ENCODE measurements around the gene TSGA10. TPM values are rescaled to one million over a fixed set of nuclear protein-coding genes. Genes with fewer than 3 reads are reported as not detected.

TSGA10 gene
- total RNA-seq, 2 experiments from 2014 or later = 10.6 to 11.0 TPM

DNA sequence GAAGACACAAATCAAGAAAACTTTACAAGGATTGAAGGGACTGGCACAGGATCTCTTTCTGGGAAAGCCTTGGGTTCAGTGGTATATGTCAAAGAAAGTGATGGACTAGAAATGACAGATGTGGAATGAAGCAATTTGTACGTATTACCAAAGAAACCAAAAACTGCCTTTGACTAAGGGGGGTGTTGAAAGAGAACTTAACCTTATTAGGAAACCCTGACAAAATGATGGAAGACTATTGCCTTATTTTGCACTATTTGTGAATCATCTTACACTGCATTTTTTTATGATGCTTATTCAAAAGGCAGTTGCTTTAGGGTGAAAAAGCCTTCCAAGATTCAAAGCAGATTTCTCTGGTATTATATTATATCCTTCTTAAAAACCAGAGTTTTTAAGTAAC is 4.0 kb downstream of the TSGA10 start:
- intact Hi-C loops (cut with DNase I, micrococcal nuclease) = loop anchor here (5.0 to 10.0 kb wide), 5 partner anchors 316 to 1156 kb away; partner anchors contain the start of genes COA5 (in 1 of the 2), REV1 (in 1 of the 2), TMEM131 (in 1 of the 2) and UNC50 (in 1 of the 2)
- POLR2A ChIA-PET = interaction anchor here (1.6 kb wide), 1 partner anchor 10 kb away, joined by 4 read pairs; no protein-coding TSS in a partner anchor
- H3K4me3 Mint-ChIP-seq = no peak overlapping the region
- Histone ChIP-seq H3K9me3 (ENCODE audit: control insufficient read depth in 1 of 2, insufficient read depth in 1 of 2, low read length in 2 of 2) (no peaks in the 10 kb centered on the region), H3K4me3 (ENCODE audit: low read length) (no peak overlapping the region), H3K27ac (ENCODE audit: low read depth in 1 of 2, low read length in 2 of 2) (no peak overlapping the region), H3K36me3 (ENCODE audit: insufficient read depth, low read length) (peaks cover 6% of the 10 kb centered on the region), H3K27me3 (ENCODE audit: control insufficient read depth in 1 of 2, insufficient read depth in 2 of 2, low read length in 2 of 2) (no peaks in the 10 kb centered on the region), H3K4me1 (ENCODE audit: insufficient read depth, low read length) (peaks cover 13% of the 10 kb centered on the region)
- no peak for TF ChIP-seq CTCF (IDR thresholded peaks at IDR 0.05)
- H3K36me3 Mint-ChIP-seq (ENCODE audit: low read depth) = peaks cover 22% of the 10 kb centered on the region
- no peaks in the 10 kb centered on the region for H3K9me3 Mint-ChIP-seq
- peaks cover 7% of the 10 kb centered on the region for H3K4me1 Mint-ChIP-seq (ENCODE audit: low read depth)
- H3K27ac Mint-ChIP-seq = no peak overlapping the region
- DNase-seq (no peak), ATAC-seq (ENCODE audit: poor library complexity) (no peak)
- H3K27me3 Mint-ChIP-seq = no peaks in the 10 kb centered on the region
- CTCF ChIA-PET = interaction anchor here (1.0 kb wide), 1 partner anchor 9 kb away, joined by 3 read pairs; the partner anchor contains the start of gene C2orf15

DNA sequence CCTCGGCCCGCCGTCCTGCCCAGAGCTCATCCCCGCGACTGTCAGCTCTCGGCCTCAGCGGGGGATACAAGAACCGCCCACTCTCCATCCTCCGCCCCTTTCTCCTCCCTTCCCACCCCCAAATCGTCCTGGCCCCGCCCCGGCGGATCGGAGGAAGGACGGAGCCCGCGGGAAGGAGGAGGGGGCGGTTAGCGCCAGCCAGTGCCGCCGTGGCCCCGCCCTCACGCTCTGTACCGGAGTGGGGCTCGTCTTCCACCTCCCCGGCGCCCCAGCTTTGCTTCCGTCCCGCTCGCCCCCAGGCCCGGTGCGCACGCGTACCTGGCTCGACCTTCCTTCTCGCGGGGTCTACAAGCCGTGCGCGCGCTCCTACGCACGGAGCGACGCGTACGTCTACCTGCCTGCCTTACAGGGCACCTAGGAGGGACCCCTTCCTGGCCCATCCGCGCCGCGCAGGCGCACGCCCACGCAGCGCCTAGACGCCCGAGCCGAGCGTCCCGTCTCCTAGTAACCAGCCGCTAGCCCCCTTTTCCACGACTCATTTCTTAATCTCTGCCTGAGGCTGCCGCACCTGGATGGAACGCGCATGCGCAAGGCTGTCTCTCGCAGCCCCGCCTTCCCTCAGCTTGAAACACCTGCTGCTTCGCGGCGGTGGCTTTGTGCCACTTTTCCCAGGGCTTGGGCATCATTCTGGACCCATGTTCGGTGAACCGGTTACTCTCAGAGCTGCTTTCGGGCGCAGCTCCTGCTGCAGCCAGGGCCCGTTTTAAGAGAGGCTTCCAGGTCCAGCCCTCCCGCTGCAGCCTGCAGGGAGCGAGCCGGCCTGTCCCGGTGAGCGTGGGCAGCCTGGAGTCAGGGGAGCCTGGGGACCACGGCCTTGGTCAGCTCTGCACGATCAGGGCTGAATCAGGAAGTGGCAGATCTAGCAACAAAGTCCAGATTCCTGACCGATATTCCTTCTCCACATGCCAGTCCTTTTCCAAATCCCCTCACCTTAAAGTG is 13.3 kb downstream of the TSGA10 start, which contains the start of gene C2orf15:
TSS of gene C2orf15 (plus strand) at position 598 of the 999 bp plus-strand sequence. CDS start 8,852 bp downstream, outside the sequence.
- no peaks in the 10 kb centered on the region for H3K36me3 ChIP-seq (ENCODE audit: insufficient read depth, low read length)
- no peaks in the 10 kb centered on the region for H3K27me3 Mint-ChIP-seq
- ChIA-PET CTCF (interaction anchor here (0.7 to 2.8 kb wide), 6 partner anchors 10 to 349 kb away, joined by 3 to 13 read pairs (median 4); partner anchors contain the start of genes EIF5B, LIPT1, REV1 and TSGA10), POLR2A (interaction anchor here (0.5 to 4.3 kb wide), 25 partner anchors 9 to 1496 kb away, joined by 3 to 142 read pairs (median 3); partner anchors contain the start of genes COX5B, EIF5B, LIPT1 and MITD1)
- H3K4me1 ChIP-seq (ENCODE audit: insufficient read depth, low read length) = peaks cover 8% of the 10 kb centered on the region
- ATAC-seq (ENCODE audit: poor library complexity) (peak; percentile 85), DNase-seq (peak; percentile 92 to 99 (median 97))
- no peak for TF ChIP-seq CTCF (IDR thresholded peaks at IDR 0.05)
- peaks cover 20% of the 10 kb centered on the region for H3K36me3 Mint-ChIP-seq (ENCODE audit: low read depth)
- peaks cover 33% of the 10 kb centered on the region for H3K4me1 Mint-ChIP-seq (ENCODE audit: low read depth)
- H3K4me3 ChIP-seq (ENCODE audit: low read length) = peak within 1 kb of the TSS; percentile 74
- peak within 1 kb of the TSS; percentile 97 for H3K4me3 Mint-ChIP-seq
- H3K27me3 ChIP-seq (ENCODE audit: control insufficient read depth in 1 of 2, insufficient read depth in 2 of 2, low read length in 2 of 2) = no peaks in the 10 kb centered on the region
- intact Hi-C loops (cut with DNase I, micrococcal nuclease) = loop anchor here (1.0 to 2.0 kb wide), 4 partner anchors 13 to 195 kb away; partner anchors contain the start of genes LIPT1 (in 2 of the 2), MITD1 (in 2 of the 2), MRPL30 (in 2 of the 2) and TSGA10 (in 2 of the 2)
- no peaks in the 10 kb centered on the region for H3K9me3 Mint-ChIP-seq
- H3K27ac ChIP-seq (ENCODE audit: low read depth in 1 of 2, low read length in 2 of 2) = peak within 1 kb of the TSS; percentile 85 to 92
- peaks cover 0 to 6% of the 10 kb centered on the region in 2 experiments for H3K9me3 ChIP-seq (ENCODE audit: control insufficient read depth in 1 of 2, insufficient read depth in 1 of 2, low read length in 2 of 2)
- H3K27ac Mint-ChIP-seq = peak within 1 kb of the TSS; percentile 94

DNA sequence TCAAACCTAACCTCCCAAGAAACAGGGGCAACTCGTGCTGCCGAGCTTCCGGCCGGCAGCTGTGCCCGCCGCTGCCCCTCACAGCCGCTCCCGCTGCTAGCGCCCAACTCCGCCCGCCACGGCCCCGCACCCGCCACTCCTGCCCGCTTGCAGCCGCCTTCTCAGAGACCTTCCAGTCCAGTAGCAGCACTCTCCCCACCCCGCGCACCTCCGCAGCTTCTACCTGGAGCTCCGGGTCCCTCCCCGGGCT is 14.0 kb downstream of the TSGA10 start:
- Mint-ChIP-seq H3K36me3 (ENCODE audit: low read depth) (peaks cover 24% of the 10 kb centered on the region), H3K27me3 (no peaks in the 10 kb centered on the region), H3K27ac (peak overlapping the region; percentile 94), H3K4me1 (ENCODE audit: low read depth) (peaks cover 33% of the 10 kb centered on the region), H3K4me3 (peak overlapping the region; percentile 97), H3K9me3 (no peaks in the 10 kb centered on the region)
- no peak for DNase-seq
- POLR2A ChIA-PET = interaction anchor here (0.5 to 4.3 kb wide), 24 partner anchors 9 to 1495 kb away, joined by 3 to 142 read pairs (median 3); partner anchors contain the start of genes COX5B, EIF5B, LIPT1 and MITD1
- peaks cover 0 to 9% of the 10 kb centered on the region in 2 experiments for H3K9me3 ChIP-seq (ENCODE audit: control insufficient read depth in 1 of 2, insufficient read depth in 1 of 2, low read length in 2 of 2)
- ATAC-seq (ENCODE audit: poor library complexity) = no peak
- no peaks in the 10 kb centered on the region for H3K27me3 ChIP-seq (ENCODE audit: control insufficient read depth in 1 of 2, insufficient read depth in 2 of 2, low read length in 2 of 2)
- H3K4me3 ChIP-seq (ENCODE audit: low read length) = peak overlapping the region; percentile 74
- H3K36me3 ChIP-seq (ENCODE audit: insufficient read depth, low read length) = no peaks in the 10 kb centered on the region
- H3K27ac ChIP-seq (ENCODE audit: low read depth in 1 of 2, low read length in 2 of 2) = peak overlapping the region; percentile 85 to 92
- peaks cover 8% of the 10 kb centered on the region for H3K4me1 ChIP-seq (ENCODE audit: insufficient read depth, low read length)
- CTCF ChIA-PET = interaction anchor here (0.9 to 2.8 kb wide), 4 partner anchors 14 to 349 kb away, joined by 4 to 13 read pairs (median 5); partner anchors contain the start of genes LIPT1, REV1 and TSGA10
- intact Hi-C loops (cut with DNase I, micrococcal nuclease) = loop anchor here (1.0 to 2.0 kb wide), 4 partner anchors 14 to 196 kb away; partner anchors contain the start of genes LIPT1 (in 2 of the 2), MITD1 (in 2 of the 2), MRPL30 (in 2 of the 2) and TSGA10 (in 2 of the 2)
- TF ChIP-seq CTCF (IDR thresholded peaks at IDR 0.05) = no peak
